Fibroblast of lung (primary cell): ENCODE results near the gene ZNRF4. TPM values are rescaled to one million over a fixed set of nuclear protein-coding genes. Genes with fewer than 3 reads are reported as not detected.

ENCODE experiments used
- DNase-seq, 2 donors: peaks; one replicate each; pipeline versions ENCODE4 v3.0.0 to v3.0.0-alpha.2; 2010; ENCODE audit warnings: low read depth in 2 of 2
- H2AFZ ChIP-seq: 2 replicates; pipeline ENCODE4 v1.5.1; 2012; ENCODE audit warnings: low read length, control low read depth, inconsistent platforms
- H3K27ac ChIP-seq: 2 replicates; pipeline ENCODE4 v1.5.1; 2011; ENCODE audit warnings: low read length, control low read depth; ENCODE audit not compliant: insufficient read depth
- H3K27me3 ChIP-seq: 2 replicates; pipeline ENCODE4 v1.5.1; 2011; ENCODE audit warnings: mild to moderate bottlenecking, low read length; ENCODE audit not compliant: control insufficient read depth, insufficient read depth
- H3K36me3 ChIP-seq: 2 replicates; pipeline ENCODE4 v1.5.1; 2011; ENCODE audit warnings: low read length; ENCODE audit not compliant: control insufficient read depth, insufficient read depth
- H3K4me1 ChIP-seq: 2 replicates; pipeline ENCODE4 v1.5.1; 2011; ENCODE audit warnings: low read length; ENCODE audit not compliant: control insufficient read depth, insufficient read depth; ENCODE audit errors: extremely low read depth
- H3K4me2 ChIP-seq: 2 replicates; pipeline ENCODE4 v1.5.1; 2011; ENCODE audit warnings: low read length, control low read depth; ENCODE audit not compliant: insufficient read depth; ENCODE audit errors: extremely low read depth
- H3K4me3 ChIP-seq, 4 experiments: fragments of 200-600 bp in 1 of 4; sonication (generic) in 1 of 4; replicated peaks in 1 of 4; 2 replicates each; pipeline ENCODE4 v1.5.1; 2011 to 2016; ENCODE audit warnings: low read length in 4 of 4, low read depth in 3 of 4, mild to moderate bottlenecking in 3 of 4, control low read depth in 2 of 4, inconsistent platforms in 1 of 4, mixed read lengths in 1 of 4; ENCODE audit not compliant: insufficient read depth in 1 of 4; ENCODE audit errors: control extremely low read depth in 1 of 4
- H3K79me2 ChIP-seq: 2 replicates; pipeline ENCODE4 v1.5.1; 2012; ENCODE audit warnings: mild to moderate bottlenecking, low read length, inconsistent platforms; ENCODE audit not compliant: control insufficient read depth, insufficient read depth
- H3K9ac ChIP-seq: 2 replicates; pipeline ENCODE4 v1.5.1; 2011; ENCODE audit warnings: mild to moderate bottlenecking, low read length, control low read depth; ENCODE audit not compliant: insufficient read depth
- H3K9me3 ChIP-seq: 2 replicates; pipeline ENCODE4 v1.5.1; 2012; ENCODE audit warnings: low read depth, low read length; ENCODE audit not compliant: control insufficient read depth, insufficient read depth
- H4K20me1 ChIP-seq: 2 replicates; pipeline ENCODE4 v1.5.1; 2011; ENCODE audit warnings: low read length; ENCODE audit not compliant: control insufficient read depth, insufficient read depth; ENCODE audit errors: extremely low read depth
- CTCF ChIP-seq, 2 donors: IDR thresholded peaks in 1 of 2; conservative IDR thresholded peaks in 1 of 2; 1 replicate in 1 of 2; 2 replicates in 1 of 2; pipeline ENCODE4 v1.5.1; 2011 to 2012; ENCODE audit warnings: low read length in 2 of 2, control low read depth in 1 of 2, inconsistent platforms in 1 of 2, low read depth in 1 of 2, mild to moderate bottlenecking in 1 of 2
- EZH2 ChIP-seq: IDR thresholded peaks from 2 replicates; pipeline ENCODE4 v1.5.1; 2012; ENCODE audit warnings: low read length, control low read depth, mild to moderate bottlenecking; ENCODE audit errors: missing control alignments
- polyA plus RNA-seq, 2 donors: library from polyadenylated mRNA; depleted of rRNA in 1 of 2; stranded (reverse) in 1 of 2; unstranded in 1 of 2; fragments of >200 nt; gene quantifications; 2 replicates each; pipeline ENCODE4 v1.2.1, GENCODE V29; 2011 to 2012; ENCODE audit warnings: missing spikeins in 1 of 2
- total RNA-seq: library from RNA; depleted of rRNA; stranded (reverse); fragments of >200 nt; gene quantifications from 2 replicates; pipeline ENCODE4 v1.2.1, GENCODE V29; 2014

Gene ZNRF4
- total and polyA plus RNA-seq, 2 donors (not counting 1 experiment from before 2014, with no cell fraction given), result not detected

GRCh38 chr19:5495792-5496191 lies 40.6 kb downstream of the ZNRF4 start:
- Histone ChIP-seq H3K4me1 (no peaks in the 10 kb centered on the region), H3K9ac (no peak overlapping the region), H3K27me3 (peaks cover 13% of the 10 kb centered on the region), H3K4me3 (no peak overlapping the region), H4K20me1 (no peaks in the 10 kb centered on the region), H3K4me2 (no peak overlapping the region), H3K9me3 (no peaks in the 10 kb centered on the region), H3K27ac (no peak overlapping the region), H2AFZ (no peak overlapping the region), H3K36me3 (no peaks in the 10 kb centered on the region), H3K79me2 (no peaks in the 10 kb centered on the region)
- DNase-seq, result no peak
- TF ChIP-seq EZH2, result no peak
- TF ChIP-seq CTCF (conservative IDR thresholded peaks at IDR 0.05 in 1 of 2, IDR thresholded peaks at IDR 0.05 in 1 of 2; ENCODE audit: low read depth in 1 of 2, low read length in 2 of 2), result no peak

- Histone ChIP-seq H3K79me2 (no peaks in the 10 kb centered on the region), H3K4me1 (no peaks in the 10 kb centered on the region), H3K9ac (no peak overlapping the region), H3K4me2 (no peak overlapping the region), H4K20me1 (no peaks in the 10 kb centered on the region), H3K27me3 (peaks cover 10% of the 10 kb centered on the region), H3K36me3 (no peaks in the 10 kb centered on the region), H3K9me3 (no peaks in the 10 kb centered on the region), H2AFZ (no peak overlapping the region), H3K4me3 (no peak overlapping the region), H3K27ac (no peak overlapping the region)
- TF ChIP-seq EZH2 (no peak), CTCF (conservative IDR thresholded peaks at IDR 0.05 in 1 of 2, IDR thresholded peaks at IDR 0.05 in 1 of 2; ENCODE audit: low read depth in 1 of 2, low read length in 2 of 2) (no peak)
- no peak for DNase-seq
Observed at GRCh38 chr19:5497297-5497696, 42.1 kb downstream of the ZNRF4 start.

- TF ChIP-seq CTCF (conservative IDR thresholded peaks at IDR 0.05 in 1 of 2, IDR thresholded peaks at IDR 0.05 in 1 of 2; ENCODE audit: low read depth in 1 of 2, low read length in 2 of 2) (no peak), EZH2 (no peak)
- no peaks in the 10 kb centered on the region for H3K27me3 ChIP-seq
- no peaks in the 10 kb centered on the region for H3K36me3 ChIP-seq
- no peaks in the 10 kb centered on the region for H3K79me2 ChIP-seq
- no peaks in the 10 kb centered on the region for H3K4me1 ChIP-seq
- H3K9ac ChIP-seq, result no peak overlapping the region
- no peak overlapping the region for H3K4me3 ChIP-seq
- no peak overlapping the region for H2AFZ ChIP-seq
- no peaks in the 10 kb centered on the region for H4K20me1 ChIP-seq
- no peak overlapping the region for H3K27ac ChIP-seq
- no peak for DNase-seq
- no peaks in the 10 kb centered on the region for H3K9me3 ChIP-seq
- no peak overlapping the region for H3K4me2 ChIP-seq
Observed at GRCh38 chr19:5498830-5499550, 43.8 kb downstream of the ZNRF4 start.
